Measurements from ENCODE around the gene UBXN1.
"Not testable (repeated sequence)": the region's sequence is repeated elsewhere in the genome, so short reads cannot be mapped to it uniquely, and the experiment has no call there.

The UBXN1 gene

DNA sequence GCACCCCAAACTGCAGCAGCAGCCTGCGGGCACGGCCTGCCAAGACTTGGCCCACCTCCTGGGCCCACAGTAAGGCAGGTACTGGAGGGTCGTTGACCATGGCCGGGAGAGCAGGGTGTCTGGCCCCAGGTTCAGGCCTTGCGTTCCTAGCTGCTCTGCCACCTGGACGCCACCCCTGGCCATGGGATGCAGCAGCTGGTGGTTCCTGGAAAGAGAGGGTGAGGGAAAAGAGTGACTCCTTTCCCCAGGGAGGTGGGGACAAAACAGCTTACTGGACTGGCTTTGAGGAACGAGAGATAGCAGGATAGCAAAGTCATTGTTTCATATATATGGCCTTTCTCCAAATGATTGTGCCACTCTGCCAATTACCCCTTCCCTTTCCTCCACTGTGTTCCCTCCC lies 26.5 kb upstream of the UBXN1 start:
- DNase-seq (ENCODE audit: low read depth), result no peak
- no peak for TF ChIP-seq CTCF (conservative IDR thresholded peaks at IDR 0.05; ENCODE audit: control insufficient read depth, insufficient read depth, low read depth, low read length)
- H3K4me3 ChIP-seq (ENCODE audit: control insufficient read depth, low read depth, low read length), result peak overlapping the region; percentile 72

- not testable (repeated sequence) for DNase-seq (ENCODE audit: low read depth); H3K4me3 ChIP-seq (ENCODE audit: control insufficient read depth, low read depth, low read length)
Measured at GRCh38 chr11:62703921-62704320, 25.0 kb upstream of the UBXN1 start.

DNA sequence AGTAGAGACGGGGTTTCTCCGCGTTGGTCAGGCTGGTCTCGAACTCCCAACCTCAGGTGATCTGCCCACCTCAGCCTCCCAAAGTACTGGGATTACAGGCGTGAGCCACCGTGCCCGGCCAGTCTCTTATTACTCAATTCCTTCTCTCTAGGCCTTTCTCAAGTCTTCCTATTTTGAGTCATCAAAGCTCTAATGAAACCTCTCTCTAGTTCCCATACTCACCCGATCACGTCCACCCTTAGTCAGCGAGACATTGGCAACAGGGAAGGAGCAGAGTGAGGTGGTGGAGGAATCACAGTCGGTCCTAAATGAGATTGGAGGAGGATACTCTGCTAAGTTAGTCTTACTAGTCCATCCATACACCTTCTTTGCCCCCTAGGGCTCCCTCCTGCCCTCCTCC lies 23.4 kb upstream of the UBXN1 start:
- TF ChIP-seq CTCF (conservative IDR thresholded peaks at IDR 0.05; ENCODE audit: control insufficient read depth, insufficient read depth, low read depth, low read length), result no peak
- peak; percentile 68 for DNase-seq (ENCODE audit: low read depth)
- H3K4me3 ChIP-seq (ENCODE audit: control insufficient read depth, low read depth, low read length), result no peak overlapping the region

DNA sequence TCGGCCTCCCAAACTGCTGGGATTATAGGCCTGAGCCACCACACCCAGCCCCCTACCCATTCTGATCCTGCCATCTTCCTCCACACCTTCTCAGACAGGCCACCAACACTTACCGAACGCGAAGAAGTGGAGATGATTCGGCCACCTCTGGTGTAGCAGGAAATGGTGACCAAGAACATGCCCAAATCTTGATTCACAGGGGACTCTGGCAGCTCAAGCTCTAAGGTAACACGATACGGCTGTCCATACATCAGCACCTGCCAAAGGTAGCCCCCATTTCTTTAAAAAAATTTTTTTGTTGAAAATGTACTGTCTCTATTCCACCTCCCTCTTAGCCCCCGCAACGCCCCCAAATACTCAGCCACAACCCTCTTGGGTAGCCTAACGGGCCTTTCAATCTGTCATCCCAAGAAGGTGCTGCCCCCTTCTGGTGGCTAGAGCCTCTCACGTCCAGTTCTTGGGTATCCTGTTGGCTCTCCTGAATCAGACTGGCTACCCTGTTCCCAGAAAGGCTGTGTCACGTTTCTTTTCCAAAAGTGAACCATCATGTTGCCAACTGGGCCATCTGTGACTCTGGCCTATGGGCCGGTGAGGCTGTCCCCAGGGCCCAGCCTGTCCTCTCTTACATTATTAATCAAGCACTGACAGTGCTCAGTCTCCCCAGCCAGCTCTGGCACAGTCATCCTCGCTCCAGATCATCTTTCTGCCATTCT lies 15.7 kb upstream of the UBXN1 start:
- peak; percentile 93 for TF ChIP-seq CTCF (conservative IDR thresholded peaks at IDR 0.05; ENCODE audit: control insufficient read depth, insufficient read depth, low read depth, low read length)
- H3K4me3 ChIP-seq (ENCODE audit: control insufficient read depth, low read depth, low read length), result no peak overlapping the region
- DNase-seq (ENCODE audit: low read depth), result peak; percentile 92

- not testable (repeated sequence) for DNase-seq (ENCODE audit: low read depth); H3K4me3 ChIP-seq (ENCODE audit: control insufficient read depth, low read depth, low read length)
Measured at GRCh38 chr11:62693624-62694023, 14.8 kb upstream of the UBXN1 start.

GRCh38 chr11:62689421-62690183 lies 10.7 kb upstream of the UBXN1 start, which contains the start of gene LRRN4CL:
Gene LRRN4CL, minus strand, starts transcription at chr11:62689530. Its CDS starts 1,022 bp downstream, at chr11:62688508.
- peak; percentile 97 for DNase-seq (ENCODE audit: low read depth)
- TF ChIP-seq CTCF (conservative IDR thresholded peaks at IDR 0.05; ENCODE audit: control insufficient read depth, insufficient read depth, low read depth, low read length), result no peak
- peak within 1 kb of the TSS; percentile 45 for H3K4me3 ChIP-seq (ENCODE audit: control insufficient read depth, low read depth, low read length)

DNA sequence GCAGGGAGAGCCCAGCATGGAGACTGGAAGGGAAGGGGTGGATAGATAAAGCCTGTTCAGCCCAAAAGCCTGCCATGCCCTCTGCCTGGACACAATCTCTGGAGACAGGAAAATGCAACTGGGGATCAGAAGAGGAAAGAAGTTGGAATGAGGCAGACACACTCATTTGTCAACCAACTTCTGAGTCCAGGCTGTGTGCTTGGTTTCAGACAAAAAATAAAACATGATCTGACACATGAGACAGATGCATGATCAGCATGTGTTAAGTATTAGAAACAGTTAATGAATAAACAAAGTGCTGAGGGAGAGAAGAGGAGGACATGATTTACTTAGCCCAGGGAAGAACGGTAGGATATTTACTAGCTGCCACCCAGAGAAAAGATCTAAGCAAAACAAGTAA lies 9.6 kb upstream of the UBXN1 start:
- TF ChIP-seq CTCF (conservative IDR thresholded peaks at IDR 0.05; ENCODE audit: control insufficient read depth, insufficient read depth, low read depth, low read length), result no peak
- peak overlapping the region; percentile 45 for H3K4me3 ChIP-seq (ENCODE audit: control insufficient read depth, low read depth, low read length)
- peak; percentile 30 for DNase-seq (ENCODE audit: low read depth)
